ENCODE data around the gene FBN2.

DNA sequence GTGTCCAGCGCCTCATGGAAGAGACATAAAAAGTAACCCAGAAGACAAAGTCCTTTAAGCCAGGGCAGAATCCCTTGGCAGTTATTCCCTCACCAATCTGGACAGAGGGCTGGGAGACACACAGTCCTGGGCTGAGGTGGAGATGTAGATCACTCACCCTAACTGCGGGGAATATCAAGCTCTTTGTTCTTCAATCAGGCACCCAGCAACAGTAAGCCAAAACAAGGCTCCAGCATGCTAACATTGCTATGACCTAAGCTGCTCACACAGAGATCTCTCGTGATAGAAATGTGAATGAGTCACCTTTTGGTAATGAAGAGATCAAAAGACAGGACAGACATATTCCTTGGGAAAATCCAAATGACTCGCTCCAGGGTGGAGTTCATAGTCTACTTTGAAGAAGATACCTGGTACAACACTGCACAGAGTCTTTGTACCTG lies 101.3 kb downstream of the FBN2 start:
- TF ChIP-seq POLR2A (IDR thresholded peaks at IDR 0.05), result no peak
- TF ChIP-seq, protein P1, sequence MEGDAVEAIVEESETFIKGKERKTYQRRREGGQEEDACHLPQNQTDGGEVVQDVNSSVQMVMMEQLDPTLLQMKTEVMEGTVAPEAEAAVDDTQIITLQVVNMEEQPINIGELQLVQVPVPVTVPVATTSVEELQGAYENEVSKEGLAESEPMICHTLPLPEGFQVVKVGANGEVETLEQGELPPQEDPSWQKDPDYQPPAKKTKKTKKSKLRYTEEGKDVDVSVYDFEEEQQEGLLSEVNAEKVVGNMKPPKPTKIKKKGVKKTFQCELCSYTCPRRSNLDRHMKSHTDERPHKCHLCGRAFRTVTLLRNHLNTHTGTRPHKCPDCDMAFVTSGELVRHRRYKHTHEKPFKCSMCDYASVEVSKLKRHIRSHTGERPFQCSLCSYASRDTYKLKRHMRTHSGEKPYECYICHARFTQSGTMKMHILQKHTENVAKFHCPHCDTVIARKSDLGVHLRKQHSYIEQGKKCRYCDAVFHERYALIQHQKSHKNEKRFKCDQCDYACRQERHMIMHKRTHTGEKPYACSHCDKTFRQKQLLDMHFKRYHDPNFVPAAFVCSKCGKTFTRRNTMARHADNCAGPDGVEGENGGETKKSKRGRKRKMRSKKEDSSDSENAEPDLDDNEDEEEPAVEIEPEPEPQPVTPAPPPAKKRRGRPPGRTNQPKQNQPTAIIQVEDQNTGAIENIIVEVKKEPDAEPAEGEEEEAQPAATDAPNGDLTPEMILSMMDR (IDR thresholded peaks at IDR 0.05), result no peak
- no peak for TF ChIP-seq EP300 (IDR thresholded peaks at IDR 0.05)
